SK-N-SH treated with all-trans-retinoic acid at 6 μM for 48 hours (cell line): Measurements from ENCODE around the gene MIS18A.

Experiments
- PPARA ChIP-seq: fragments of 250-450 bp; sonication (Bioruptor Pico); IDR thresholded peaks from 2 replicates; pipeline ENCODE4 v1.5.0; 2020; ENCODE audit warnings: mild to moderate bottlenecking, borderline replicate concordance
- ZNF565 ChIP-seq: fragments of 450-650 bp; formaldehyde crosslinking; conservative IDR thresholded peaks from 2 replicates; pipeline ENCODE4 v1.5.0; 2020; ENCODE audit warnings: low read depth, mild to moderate bottlenecking, moderate library complexity
- ZNF70 ChIP-seq: fragments of 450-650 bp; formaldehyde crosslinking; IDR thresholded peaks from 2 replicates; pipeline ENCODE4 v1.5.0; 2020; ENCODE audit warnings: mild to moderate bottlenecking, moderate library complexity
- TF ChIP-seq, protein P1 (sequence below): fragments of 250-450 bp; sonication (Bioruptor Pico); IDR thresholded peaks from 2 replicates; pipeline ENCODE4 v1.5.1; 2020; ENCODE audit warnings: low read depth, mild to moderate bottlenecking, moderate library complexity

DNA sequence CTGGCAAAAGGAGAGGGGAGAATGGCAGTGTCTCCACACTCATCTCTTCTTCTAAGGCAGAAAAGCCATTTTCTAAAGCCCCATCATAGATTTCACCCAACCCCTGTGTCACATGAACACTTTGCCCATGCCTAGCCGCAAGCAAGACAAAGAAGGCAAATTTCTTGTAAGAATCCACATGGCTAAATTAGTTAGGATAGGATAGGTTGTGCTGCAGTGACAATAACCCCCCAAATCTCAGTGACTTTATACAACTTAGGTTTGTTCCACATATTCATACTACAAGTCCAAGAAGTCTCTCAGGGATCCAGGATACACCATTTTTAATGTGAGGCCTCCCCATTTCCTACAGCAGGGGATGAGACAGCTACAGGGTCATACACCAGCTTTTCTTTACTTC lies 40.8 kb downstream of the MIS18A start:
- TF ChIP-seq PPARA (CRISPR knock-in tag) = no peak
- no peak for TF ChIP-seq ZNF565 (CRISPR knock-in tag)
- TF ChIP-seq ZNF70 (CRISPR knock-in tag) = no peak
- TF ChIP-seq, protein P1, sequence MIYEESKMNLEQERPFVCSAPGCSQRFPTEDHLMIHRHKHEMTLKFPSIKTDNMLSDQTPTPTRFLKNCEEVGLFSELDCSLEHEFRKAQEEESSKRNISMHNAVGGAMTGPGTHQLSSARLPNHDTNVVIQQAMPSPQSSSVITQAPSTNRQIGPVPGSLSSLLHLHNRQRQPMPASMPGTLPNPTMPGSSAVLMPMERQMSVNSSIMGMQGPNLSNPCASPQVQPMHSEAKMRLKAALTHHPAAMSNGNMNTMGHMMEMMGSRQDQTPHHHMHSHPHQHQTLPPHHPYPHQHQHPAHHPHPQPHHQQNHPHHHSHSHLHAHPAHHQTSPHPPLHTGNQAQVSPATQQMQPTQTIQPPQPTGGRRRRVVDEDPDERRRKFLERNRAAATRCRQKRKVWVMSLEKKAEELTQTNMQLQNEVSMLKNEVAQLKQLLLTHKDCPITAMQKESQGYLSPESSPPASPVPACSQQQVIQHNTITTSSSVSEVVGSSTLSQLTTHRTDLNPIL (CRISPR knock-in tag) = no peak
